K562 (cell line): ENCODE results near the gene ADAT1. TPM values are rescaled to one million over a fixed set of nuclear protein-coding genes. Genes with fewer than 3 reads are reported as not detected.
A peak's percentile ranks its signal among the peaks of the same experiment; 100 is the strongest.

Experiments
- ESRRB ChIP-seq: fragments of 250-450 bp; sonication (Bioruptor Pico); IDR thresholded peaks from 2 replicates; pipeline ENCODE4 v1.5.0; 2020; ENCODE audit warnings: mild to moderate bottlenecking, moderate library complexity, borderline replicate concordance
- MTF1 ChIP-seq: fragments of 250-450 bp; sonication (Bioruptor Pico); IDR thresholded peaks from 2 replicates; pipeline ENCODE4 v1.9.0; 2021; ENCODE audit warnings: moderate library complexity, mild to moderate bottlenecking, inconsistent platforms, borderline replicate concordance
- PHB2 ChIP-seq: fragments of 450-650 bp; IDR thresholded peaks from 2 replicates; pipeline ENCODE4 v1.6.1; 2017; ENCODE audit warnings: low read depth
- POU5F1 ChIP-seq: fragments of 150-350 bp; IDR thresholded peaks from 2 replicates; pipeline ENCODE4 v1.6.1; 2014; ENCODE audit warnings: borderline replicate concordance, low read length, low read depth, mild to moderate bottlenecking; ENCODE audit not compliant: partially characterized antibody
- SIN3B ChIP-seq: fragments of 450-650 bp; IDR thresholded peaks from 2 replicates; pipeline ENCODE4 v1.6.1; 2017; ENCODE audit warnings: low read depth, mild to moderate bottlenecking, moderate library complexity
- ZNF408 ChIP-seq: fragments of 250-450 bp; sonication (Bioruptor Pico); IDR thresholded peaks from 2 replicates; pipeline ENCODE4 v1.4.0; 2020; ENCODE audit warnings: low read depth, mild to moderate bottlenecking, moderate library complexity
- polyA plus RNA-seq, 8 experiments: library from polyadenylated mRNA; depleted of rRNA in 4 of 8; stranded (reverse) in 5 of 8; unstranded in 3 of 8; fragments of >200 nt; fragmentation: Nextera tagmentation in 2 of 8; fragmentation: Illumina TruSeq in 1 of 8; extraction: Ambion mirVana in 2 of 8; extraction: Trizol in 1 of 8; gene quantifications; 2 replicates each; pipeline versions ENCODE4 v1.2.1 to v1.2.3, GENCODE V29; 2011 to 2014; ENCODE audit warnings: inconsistent platforms in 1 of 8, missing spikeins in 1 of 8
- total RNA-seq, 7 experiments: library from RNA; depleted of rRNA in 6 of 7; stranded (reverse); fragments of >200 nt in 6 of 7; fragmentation: Illumina TruSeq in 2 of 7; extraction: Trizol in 2 of 7; gene quantifications; 2 replicates each; pipeline versions ENCODE4 v1.2.1 to v1.2.3, GENCODE V29; 2011 to 2021; ENCODE audit warnings: low replicate concordance in 1 of 7
- TF ChIP-seq, protein P1 (sequence below): sonication (generic); formaldehyde crosslinking; IDR thresholded peaks from 2 replicates; pipeline ENCODE4 v1.8.1; 2023; ENCODE audit warnings: missing genetic modification reagents, mild to moderate bottlenecking, borderline replicate concordance
- TF ChIP-seq, protein P2 (sequence below), 2 experiments: IDR thresholded peaks in 1 of 2; conservative IDR thresholded peaks in 1 of 2; 2 replicates each; pipeline ENCODE4 v1.6.1; 2016; ENCODE audit warnings: low read depth in 2 of 2, mild to moderate bottlenecking in 1 of 2, missing compliant biosample characterization in 1 of 2, missing genetic modification characterization in 1 of 2, moderate library complexity in 1 of 2
- TF ChIP-seq, protein P3 (sequence below): fragments of 150-350 bp; conservative IDR thresholded peaks from 2 replicates; pipeline ENCODE4 v1.6.1; 2014; ENCODE audit warnings: low read length
- TF ChIP-seq, protein P4 (sequence below): fragments of 450-650 bp; IDR thresholded peaks from 2 replicates; pipeline ENCODE4 v1.6.1; 2014; ENCODE audit warnings: low read depth, mild to moderate bottlenecking, moderate library complexity, borderline replicate concordance

ADAT1 gene
- total and polyA plus RNA-seq, 9 of the 15 experiments (the other 6 are each of a cell fraction or from before 2014, with no cell fraction given), result 16.0 to 36.7 (median 28.2) TPM

DNA sequence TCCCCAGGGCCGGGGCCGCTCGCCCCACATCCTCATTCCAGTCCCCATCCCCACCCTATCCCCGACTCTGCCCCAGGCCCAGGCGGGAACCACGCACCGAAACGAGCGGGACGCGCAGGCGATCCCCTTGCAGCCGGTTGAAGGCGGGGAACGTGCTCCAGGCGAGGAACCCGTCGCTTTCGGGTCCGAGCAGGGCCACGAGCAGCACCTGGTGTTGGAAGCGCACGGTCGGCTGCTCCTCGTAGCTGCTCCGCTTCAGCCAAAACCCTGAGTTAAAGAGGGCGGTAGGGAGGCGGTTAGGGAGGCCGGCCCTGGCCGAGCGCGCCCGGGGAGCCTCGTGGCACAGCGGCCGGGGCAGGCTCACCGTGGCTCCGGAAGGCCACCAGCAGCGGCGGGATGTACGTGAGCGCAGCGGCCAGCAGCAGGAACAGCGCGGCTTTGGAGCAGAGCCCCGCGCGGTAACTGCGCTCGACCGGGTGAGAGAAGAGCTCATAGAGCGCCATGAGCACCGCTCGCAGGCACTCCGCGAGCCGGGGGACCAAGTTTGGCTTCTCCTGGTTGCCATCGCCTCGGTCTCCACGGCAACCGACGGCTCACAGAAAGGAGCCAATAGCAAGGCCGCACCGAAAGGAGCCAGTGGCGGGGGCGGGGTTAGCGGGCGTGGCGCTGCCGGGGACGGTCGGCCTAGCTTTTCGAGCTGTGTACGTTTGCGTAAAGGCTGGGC, 67.2 kb downstream of the ADAT1 start, which contains the start of gene TMEM231 (continued):
- TF ChIP-seq, protein P1, sequence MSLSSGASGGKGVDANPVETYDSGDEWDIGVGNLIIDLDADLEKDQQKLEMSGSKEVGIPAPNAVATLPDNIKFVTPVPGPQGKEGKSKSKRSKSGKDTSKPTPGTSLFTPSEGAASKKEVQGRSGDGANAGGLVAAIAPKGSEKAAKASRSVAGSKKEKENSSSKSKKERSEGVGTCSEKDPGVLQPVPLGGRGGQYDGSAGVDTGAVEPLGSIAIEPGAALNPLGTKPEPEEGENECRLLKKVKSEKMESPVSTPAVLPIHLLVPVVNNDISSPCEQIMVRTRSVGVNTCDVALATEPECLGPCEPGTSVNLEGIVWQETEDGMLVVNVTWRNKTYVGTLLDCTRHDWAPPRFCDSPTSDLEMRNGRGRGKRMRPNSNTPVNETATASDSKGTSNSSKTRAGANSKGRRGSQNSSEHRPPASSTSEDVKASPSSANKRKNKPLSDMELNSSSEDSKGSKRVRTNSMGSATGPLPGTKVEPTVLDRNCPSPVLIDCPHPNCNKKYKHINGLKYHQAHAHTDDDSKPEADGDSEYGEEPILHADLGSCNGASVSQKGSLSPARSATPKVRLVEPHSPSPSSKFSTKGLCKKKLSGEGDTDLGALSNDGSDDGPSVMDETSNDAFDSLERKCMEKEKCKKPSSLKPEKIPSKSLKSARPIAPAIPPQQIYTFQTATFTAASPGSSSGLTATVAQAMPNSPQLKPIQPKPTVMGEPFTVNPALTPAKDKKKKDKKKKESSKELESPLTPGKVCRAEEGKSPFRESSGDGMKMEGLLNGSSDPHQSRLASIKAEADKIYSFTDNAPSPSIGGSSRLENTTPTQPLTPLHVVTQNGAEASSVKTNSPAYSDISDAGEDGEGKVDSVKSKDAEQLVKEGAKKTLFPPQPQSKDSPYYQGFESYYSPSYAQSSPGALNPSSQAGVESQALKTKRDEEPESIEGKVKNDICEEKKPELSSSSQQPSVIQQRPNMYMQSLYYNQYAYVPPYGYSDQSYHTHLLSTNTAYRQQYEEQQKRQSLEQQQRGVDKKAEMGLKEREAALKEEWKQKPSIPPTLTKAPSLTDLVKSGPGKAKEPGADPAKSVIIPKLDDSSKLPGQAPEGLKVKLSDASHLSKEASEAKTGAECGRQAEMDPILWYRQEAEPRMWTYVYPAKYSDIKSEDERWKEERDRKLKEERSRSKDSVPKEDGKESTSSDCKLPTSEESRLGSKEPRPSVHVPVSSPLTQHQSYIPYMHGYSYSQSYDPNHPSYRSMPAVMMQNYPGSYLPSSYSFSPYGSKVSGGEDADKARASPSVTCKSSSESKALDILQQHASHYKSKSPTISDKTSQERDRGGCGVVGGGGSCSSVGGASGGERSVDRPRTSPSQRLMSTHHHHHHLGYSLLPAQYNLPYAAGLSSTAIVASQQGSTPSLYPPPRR, result no peak
- TF ChIP-seq PHB2 (no peak), ESRRB (CRISPR knock-in tag) (no peak), MTF1 (CRISPR knock-in tag) (no peak), SIN3B (no peak), POU5F1 (no peak), ZNF408 (CRISPR knock-in tag) (no peak)
- TF ChIP-seq, protein P2, sequence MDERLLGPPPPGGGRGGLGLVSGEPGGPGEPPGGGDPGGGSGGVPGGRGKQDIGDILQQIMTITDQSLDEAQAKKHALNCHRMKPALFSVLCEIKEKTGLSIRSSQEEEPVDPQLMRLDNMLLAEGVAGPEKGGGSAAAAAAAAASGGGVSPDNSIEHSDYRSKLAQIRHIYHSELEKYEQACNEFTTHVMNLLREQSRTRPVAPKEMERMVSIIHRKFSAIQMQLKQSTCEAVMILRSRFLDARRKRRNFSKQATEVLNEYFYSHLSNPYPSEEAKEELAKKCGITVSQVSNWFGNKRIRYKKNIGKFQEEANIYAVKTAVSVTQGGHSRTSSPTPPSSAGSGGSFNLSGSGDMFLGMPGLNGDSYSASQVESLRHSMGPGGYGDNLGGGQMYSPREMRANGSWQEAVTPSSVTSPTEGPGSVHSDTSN (CRISPR knock-in tag; IDR thresholded peaks at IDR 0.05; ENCODE audit: low read depth), result no peak
- TF ChIP-seq, protein P2 (tag; conservative IDR thresholded peaks at IDR 0.05; ENCODE audit: low read depth), result no peak
- TF ChIP-seq, protein P3, sequence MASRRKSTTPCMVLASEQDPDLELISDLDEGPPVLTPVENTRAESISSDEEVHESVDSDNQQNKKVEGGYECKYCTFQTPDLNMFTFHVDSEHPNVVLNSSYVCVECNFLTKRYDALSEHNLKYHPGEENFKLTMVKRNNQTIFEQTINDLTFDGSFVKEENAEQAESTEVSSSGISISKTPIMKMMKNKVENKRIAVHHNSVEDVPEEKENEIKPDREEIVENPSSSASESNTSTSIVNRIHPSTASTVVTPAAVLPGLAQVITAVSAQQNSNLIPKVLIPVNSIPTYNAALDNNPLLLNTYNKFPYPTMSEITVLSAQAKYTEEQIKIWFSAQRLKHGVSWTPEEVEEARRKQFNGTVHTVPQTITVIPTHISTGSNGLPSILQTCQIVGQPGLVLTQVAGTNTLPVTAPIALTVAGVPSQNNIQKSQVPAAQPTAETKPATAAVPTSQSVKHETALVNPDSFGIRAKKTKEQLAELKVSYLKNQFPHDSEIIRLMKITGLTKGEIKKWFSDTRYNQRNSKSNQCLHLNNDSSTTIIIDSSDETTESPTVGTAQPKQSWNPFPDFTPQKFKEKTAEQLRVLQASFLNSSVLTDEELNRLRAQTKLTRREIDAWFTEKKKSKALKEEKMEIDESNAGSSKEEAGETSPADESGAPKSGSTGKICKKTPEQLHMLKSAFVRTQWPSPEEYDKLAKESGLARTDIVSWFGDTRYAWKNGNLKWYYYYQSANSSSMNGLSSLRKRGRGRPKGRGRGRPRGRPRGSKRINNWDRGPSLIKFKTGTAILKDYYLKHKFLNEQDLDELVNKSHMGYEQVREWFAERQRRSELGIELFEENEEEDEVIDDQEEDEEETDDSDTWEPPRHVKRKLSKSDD, result no peak
- TF ChIP-seq, protein P4, sequence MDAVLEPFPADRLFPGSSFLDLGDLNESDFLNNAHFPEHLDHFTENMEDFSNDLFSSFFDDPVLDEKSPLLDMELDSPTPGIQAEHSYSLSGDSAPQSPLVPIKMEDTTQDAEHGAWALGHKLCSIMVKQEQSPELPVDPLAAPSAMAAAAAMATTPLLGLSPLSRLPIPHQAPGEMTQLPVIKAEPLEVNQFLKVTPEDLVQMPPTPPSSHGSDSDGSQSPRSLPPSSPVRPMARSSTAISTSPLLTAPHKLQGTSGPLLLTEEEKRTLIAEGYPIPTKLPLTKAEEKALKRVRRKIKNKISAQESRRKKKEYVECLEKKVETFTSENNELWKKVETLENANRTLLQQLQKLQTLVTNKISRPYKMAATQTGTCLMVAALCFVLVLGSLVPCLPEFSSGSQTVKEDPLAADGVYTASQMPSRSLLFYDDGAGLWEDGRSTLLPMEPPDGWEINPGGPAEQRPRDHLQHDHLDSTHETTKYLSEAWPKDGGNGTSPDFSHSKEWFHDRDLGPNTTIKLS, result peak; percentile 53; the same call in 1 of the 2 replicates
